GM23338 (cell line): Measurements from ENCODE around the gene ABHD10. TPM values are rescaled to one million over a fixed set of nuclear protein-coding genes. Genes with fewer than 3 reads are reported as not detected.

Source experiments
- ATAC-seq: fragments of 200-7000 bp; cut with Tn5 transposase; 3 replicates; pipeline ENCODE4 v1.9.1; 2020
- DNase-seq: peaks from one replicate; pipeline ENCODE4 v3.0.0-alpha.2; 2015; ENCODE audit warnings: low spot score
- H2AFZ ChIP-seq: fragments of 200-600 bp; sonication (generic); 2 replicates; pipeline ENCODE4 v1.8.0; 2016; ENCODE audit warnings: antibody characterized with exemption, mild to moderate bottlenecking, moderate library complexity
- H3F3A ChIP-seq: fragments of 200-600 bp; sonication (generic); replicated peaks from 2 replicates; pipeline ENCODE4 v1.8.0; 2017; ENCODE audit warnings: antibody characterized with exemption, mixed run types, low read depth
- H3K27ac ChIP-seq: fragments of 200-600 bp; sonication (generic); 2 replicates; pipeline ENCODE4 v1.6.1; 2016; ENCODE audit warnings: low read depth
- H3K27me3 ChIP-seq: fragments of 200-600 bp; sonication (generic); 2 replicates; pipeline ENCODE4 v1.8.0; 2016; ENCODE audit warnings: mild to moderate bottlenecking, mixed run types, moderate library complexity; ENCODE audit not compliant: insufficient read depth
- H3K36me3 ChIP-seq: fragments of 200-600 bp; sonication (generic); 2 replicates; pipeline ENCODE4 v1.8.0; 2016; ENCODE audit warnings: mild to moderate bottlenecking; ENCODE audit not compliant: insufficient read depth
- H3K4me1 ChIP-seq: fragments of 200-600 bp; sonication (generic); 2 replicates; pipeline ENCODE4 v1.8.0; 2016; ENCODE audit warnings: mild to moderate bottlenecking, moderate library complexity; ENCODE audit not compliant: insufficient read depth
- H3K4me2 ChIP-seq: fragments of 200-600 bp; sonication (generic); 2 replicates; pipeline ENCODE4 v1.7.1; 2017; ENCODE audit warnings: mixed run types
- H3K4me3 ChIP-seq: fragments of 200-600 bp; sonication (generic); 2 replicates; pipeline ENCODE4 v1.6.1; 2016; ENCODE audit warnings: mixed run types
- H3K79me2 ChIP-seq: fragments of 200-600 bp; sonication (generic); replicated peaks from 2 replicates; pipeline ENCODE4 v1.8.0; 2017; ENCODE audit warnings: mild to moderate bottlenecking; ENCODE audit not compliant: insufficient read depth
- H3K9me2 ChIP-seq: fragments of 200-600 bp; sonication (generic); 2 replicates; pipeline ENCODE4 v1.8.0; 2017; ENCODE audit not compliant: insufficient read depth
- H4K20me1 ChIP-seq: fragments of 200-600 bp; sonication (generic); replicated peaks from 2 replicates; pipeline ENCODE4 v1.8.0; 2017; ENCODE audit warnings: mild to moderate bottlenecking; ENCODE audit not compliant: insufficient read depth
- H3K27ac Mint-ChIP-seq: 2 replicates; pipeline ENCODE4 v1.8.0; 2020; ENCODE audit warnings: inconsistent platforms, mild to moderate bottlenecking, moderate library complexity, mixed read lengths
- H3K27me3 Mint-ChIP-seq: 3 replicates; pipeline ENCODE4 v1.8.0; 2022; ENCODE audit warnings: low read depth, mild to moderate bottlenecking, moderate library complexity, mixed read lengths, inconsistent platforms; ENCODE audit not compliant: insufficient read depth, poor library complexity
- H3K36me3 Mint-ChIP-seq: 3 replicates; pipeline ENCODE4 v1.8.0; 2021; ENCODE audit warnings: low read depth, mild to moderate bottlenecking, inconsistent platforms, moderate library complexity, mixed read lengths
- H3K4me1 Mint-ChIP-seq: 3 replicates; pipeline ENCODE4 v1.8.0; 2020; ENCODE audit warnings: mild to moderate bottlenecking, inconsistent platforms, mixed read lengths
- H3K4me3 Mint-ChIP-seq: 3 replicates; pipeline ENCODE4 v1.8.0; 2021; ENCODE audit warnings: moderate library complexity, mild to moderate bottlenecking, inconsistent platforms, mixed read lengths
- H3K9me3 Mint-ChIP-seq: 3 replicates; pipeline ENCODE4 v1.8.0; 2020; ENCODE audit warnings: moderate library complexity, mild to moderate bottlenecking, inconsistent platforms, mixed read lengths
- CREB1 ChIP-seq: fragments of 250-450 bp; sonication (Bioruptor Pico); IDR thresholded peaks from 2 replicates; pipeline ENCODE4 v1.5.0; 2020; ENCODE audit warnings: low read depth, mild to moderate bottlenecking, moderate library complexity
- EZH2 ChIP-seq: fragments of 200-600 bp; sonication (generic); IDR thresholded peaks from one replicate; pipeline ENCODE4 v1.8.0; 2017; ENCODE audit warnings: antibody characterized with exemption, mild to moderate bottlenecking, low read depth; ENCODE audit not compliant: unreplicated experiment
- EZH2phosphoT487 ChIP-seq: fragments of 200-600 bp; sonication (generic); IDR thresholded peaks from one replicate; pipeline ENCODE4 v1.8.1; 2018; ENCODE audit warnings: antibody characterized with exemption; ENCODE audit not compliant: unreplicated experiment
- JUNB ChIP-seq: IDR thresholded peaks from one replicate; pipeline ENCODE4 v1.6.1; 2016; ENCODE audit warnings: antibody characterized with exemption; ENCODE audit not compliant: unreplicated experiment
- NANOG ChIP-seq: IDR thresholded peaks from 2 replicates; pipeline ENCODE4 v1.6.1; 2016; ENCODE audit warnings: antibody characterized with exemption, borderline replicate concordance
- POLR2AphosphoS5 ChIP-seq: IDR thresholded peaks from 2 replicates; pipeline ENCODE4 v1.6.1; 2016; ENCODE audit warnings: antibody characterized with exemption, low read depth
- STAT1 ChIP-seq: IDR thresholded peaks from one replicate; pipeline ENCODE4 v1.6.1; 2016; ENCODE audit warnings: antibody characterized with exemption; ENCODE audit not compliant: unreplicated experiment
- ZNF114 ChIP-seq: fragments of 250-450 bp; sonication (Bioruptor Pico); IDR thresholded peaks from 2 replicates; pipeline ENCODE4 v1.5.0; 2020; ENCODE audit warnings: mild to moderate bottlenecking, moderate library complexity
- ZNF331 ChIP-seq: fragments of 250-450 bp; sonication (Bioruptor Pico); IDR thresholded peaks from 2 replicates; pipeline ENCODE4 v1.5.0; 2020; ENCODE audit warnings: low read depth, mild to moderate bottlenecking, moderate library complexity
- polyA plus RNA-seq: library from polyadenylated mRNA; unstranded; fragments of >200 nt; fragmentation: Nextera tagmentation; extraction: Ambion mirVana; gene quantifications from 2 replicates; pipeline ENCODE4 v1.2.1, GENCODE V29; 2016
- total RNA-seq: library from RNA; depleted of rRNA; stranded (reverse); fragments of >200 nt; shearing (Covaris generic); gene quantifications from 2 replicates; pipeline ENCODE4 v1.2.3, GENCODE V29; 2014
- TF ChIP-seq, protein P1 (sequence below), 2 experiments: fragments of 200-600 bp in 1 of 2; sonication (generic) in 1 of 2; conservative IDR thresholded peaks; 2 replicates each; pipeline versions ENCODE4 v1.5.1 to v1.6.1; 2016 to 2017; ENCODE audit warnings: antibody characterized with exemption in 2 of 2, low read depth in 2 of 2, mild to moderate bottlenecking in 2 of 2, moderate library complexity in 1 of 2
- TF ChIP-seq, protein P2 (sequence below): IDR thresholded peaks from 2 replicates; pipeline ENCODE4 v1.6.1; 2016; ENCODE audit warnings: antibody characterized with exemption
- TF ChIP-seq, protein P3 (sequence below): IDR thresholded peaks from one replicate; pipeline ENCODE4 v1.6.1; 2018; ENCODE audit warnings: antibody characterized with exemption; ENCODE audit not compliant: unreplicated experiment

ABHD10 gene
- total and polyA plus RNA-seq, 2 experiments from 2014 or later: 16.9 to 28.0 TPM

DNA sequence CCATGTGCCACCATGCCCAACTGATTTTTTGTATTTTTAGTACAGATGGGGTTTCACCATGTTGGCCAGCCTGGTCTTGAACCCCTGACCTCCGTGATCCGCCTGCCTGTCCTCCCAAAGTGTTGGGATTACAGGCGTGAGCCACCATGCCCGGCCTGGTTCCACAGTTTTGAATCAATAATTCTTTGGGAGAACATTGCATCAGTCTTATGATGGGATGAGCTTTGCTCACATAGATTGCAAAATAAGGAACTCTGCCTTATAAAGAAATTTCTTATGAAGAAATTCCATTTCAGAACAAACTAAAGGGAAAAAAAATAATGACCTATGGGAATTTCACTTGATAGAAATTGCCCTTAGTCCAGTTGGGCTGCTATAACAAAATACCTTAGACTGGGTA is 39.9 kb downstream of the ABHD10 start (continued):
- TF ChIP-seq, protein P1, sequence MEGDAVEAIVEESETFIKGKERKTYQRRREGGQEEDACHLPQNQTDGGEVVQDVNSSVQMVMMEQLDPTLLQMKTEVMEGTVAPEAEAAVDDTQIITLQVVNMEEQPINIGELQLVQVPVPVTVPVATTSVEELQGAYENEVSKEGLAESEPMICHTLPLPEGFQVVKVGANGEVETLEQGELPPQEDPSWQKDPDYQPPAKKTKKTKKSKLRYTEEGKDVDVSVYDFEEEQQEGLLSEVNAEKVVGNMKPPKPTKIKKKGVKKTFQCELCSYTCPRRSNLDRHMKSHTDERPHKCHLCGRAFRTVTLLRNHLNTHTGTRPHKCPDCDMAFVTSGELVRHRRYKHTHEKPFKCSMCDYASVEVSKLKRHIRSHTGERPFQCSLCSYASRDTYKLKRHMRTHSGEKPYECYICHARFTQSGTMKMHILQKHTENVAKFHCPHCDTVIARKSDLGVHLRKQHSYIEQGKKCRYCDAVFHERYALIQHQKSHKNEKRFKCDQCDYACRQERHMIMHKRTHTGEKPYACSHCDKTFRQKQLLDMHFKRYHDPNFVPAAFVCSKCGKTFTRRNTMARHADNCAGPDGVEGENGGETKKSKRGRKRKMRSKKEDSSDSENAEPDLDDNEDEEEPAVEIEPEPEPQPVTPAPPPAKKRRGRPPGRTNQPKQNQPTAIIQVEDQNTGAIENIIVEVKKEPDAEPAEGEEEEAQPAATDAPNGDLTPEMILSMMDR (conservative IDR thresholded peaks at IDR 0.05; ENCODE audit: low read depth in 2 of 2): no peak
- TF ChIP-seq EZH2phosphoT487: no peak
- no peak for TF ChIP-seq ZNF114 (CRISPR knock-in tag)
- TF ChIP-seq POLR2AphosphoS5: no peak
- TF ChIP-seq NANOG: no peak
- no peak for TF ChIP-seq CREB1 (CRISPR knock-in tag)
- TF ChIP-seq, protein P2, sequence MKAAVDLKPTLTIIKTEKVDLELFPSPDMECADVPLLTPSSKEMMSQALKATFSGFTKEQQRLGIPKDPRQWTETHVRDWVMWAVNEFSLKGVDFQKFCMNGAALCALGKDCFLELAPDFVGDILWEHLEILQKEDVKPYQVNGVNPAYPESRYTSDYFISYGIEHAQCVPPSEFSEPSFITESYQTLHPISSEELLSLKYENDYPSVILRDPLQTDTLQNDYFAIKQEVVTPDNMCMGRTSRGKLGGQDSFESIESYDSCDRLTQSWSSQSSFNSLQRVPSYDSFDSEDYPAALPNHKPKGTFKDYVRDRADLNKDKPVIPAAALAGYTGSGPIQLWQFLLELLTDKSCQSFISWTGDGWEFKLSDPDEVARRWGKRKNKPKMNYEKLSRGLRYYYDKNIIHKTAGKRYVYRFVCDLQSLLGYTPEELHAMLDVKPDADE: no peak
- TF ChIP-seq STAT1: no peak

DNA sequence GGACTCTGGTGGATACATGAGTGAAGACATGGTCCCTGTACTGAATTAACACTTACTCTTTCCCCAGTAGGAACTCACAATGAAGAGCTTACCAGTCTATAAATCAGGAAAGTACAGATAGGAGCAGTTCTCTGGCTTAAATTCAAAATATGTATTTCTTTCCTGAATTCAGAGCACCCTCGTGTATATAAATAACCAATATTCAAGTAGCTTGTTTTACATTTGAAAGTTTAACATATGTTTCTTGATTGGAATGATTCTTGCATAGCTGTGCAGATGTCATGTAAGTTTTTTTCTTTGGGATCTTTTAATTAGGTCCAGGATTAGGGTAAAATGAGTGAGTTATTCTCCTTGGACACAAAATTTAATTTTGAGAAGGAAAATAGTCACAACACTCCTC is 40.9 kb downstream of the ABHD10 start:
- Histone ChIP-seq H3K9me2 (no peaks in the 10 kb centered on the region), H2AFZ (no peak overlapping the region), H3K27ac (no peak overlapping the region), H3K4me1 (no peaks in the 10 kb centered on the region), H3K4me3 (no peak overlapping the region), H3K79me2 (no peaks in the 10 kb centered on the region), H3K27me3 (no peaks in the 10 kb centered on the region), H3K36me3 (no peaks in the 10 kb centered on the region), H3K4me2 (no peak overlapping the region), H3F3A (no peaks in the 10 kb centered on the region), H4K20me1 (no peaks in the 10 kb centered on the region)
- H3K36me3 Mint-ChIP-seq: peaks cover 3% of the 10 kb centered on the region; the same call in 1 of the 3 replicates
- peaks cover 5% of the 10 kb centered on the region for H3K9me3 Mint-ChIP-seq
- no peak overlapping the region for H3K27ac Mint-ChIP-seq
- no peak overlapping the region for H3K4me3 Mint-ChIP-seq
- ATAC-seq: no peak
- no peaks in the 10 kb centered on the region for H3K27me3 Mint-ChIP-seq
- no peak for DNase-seq
- peaks cover 8% of the 10 kb centered on the region; the same call in 2 of the 3 replicates for H3K4me1 Mint-ChIP-seq
- TF ChIP-seq ZNF331 (CRISPR knock-in tag) (no peak), STAT1 (no peak), ZNF114 (CRISPR knock-in tag) (no peak), EZH2 (no peak), EZH2phosphoT487 (no peak), JUNB (no peak), POLR2AphosphoS5 (no peak)
- TF ChIP-seq, protein P3, sequence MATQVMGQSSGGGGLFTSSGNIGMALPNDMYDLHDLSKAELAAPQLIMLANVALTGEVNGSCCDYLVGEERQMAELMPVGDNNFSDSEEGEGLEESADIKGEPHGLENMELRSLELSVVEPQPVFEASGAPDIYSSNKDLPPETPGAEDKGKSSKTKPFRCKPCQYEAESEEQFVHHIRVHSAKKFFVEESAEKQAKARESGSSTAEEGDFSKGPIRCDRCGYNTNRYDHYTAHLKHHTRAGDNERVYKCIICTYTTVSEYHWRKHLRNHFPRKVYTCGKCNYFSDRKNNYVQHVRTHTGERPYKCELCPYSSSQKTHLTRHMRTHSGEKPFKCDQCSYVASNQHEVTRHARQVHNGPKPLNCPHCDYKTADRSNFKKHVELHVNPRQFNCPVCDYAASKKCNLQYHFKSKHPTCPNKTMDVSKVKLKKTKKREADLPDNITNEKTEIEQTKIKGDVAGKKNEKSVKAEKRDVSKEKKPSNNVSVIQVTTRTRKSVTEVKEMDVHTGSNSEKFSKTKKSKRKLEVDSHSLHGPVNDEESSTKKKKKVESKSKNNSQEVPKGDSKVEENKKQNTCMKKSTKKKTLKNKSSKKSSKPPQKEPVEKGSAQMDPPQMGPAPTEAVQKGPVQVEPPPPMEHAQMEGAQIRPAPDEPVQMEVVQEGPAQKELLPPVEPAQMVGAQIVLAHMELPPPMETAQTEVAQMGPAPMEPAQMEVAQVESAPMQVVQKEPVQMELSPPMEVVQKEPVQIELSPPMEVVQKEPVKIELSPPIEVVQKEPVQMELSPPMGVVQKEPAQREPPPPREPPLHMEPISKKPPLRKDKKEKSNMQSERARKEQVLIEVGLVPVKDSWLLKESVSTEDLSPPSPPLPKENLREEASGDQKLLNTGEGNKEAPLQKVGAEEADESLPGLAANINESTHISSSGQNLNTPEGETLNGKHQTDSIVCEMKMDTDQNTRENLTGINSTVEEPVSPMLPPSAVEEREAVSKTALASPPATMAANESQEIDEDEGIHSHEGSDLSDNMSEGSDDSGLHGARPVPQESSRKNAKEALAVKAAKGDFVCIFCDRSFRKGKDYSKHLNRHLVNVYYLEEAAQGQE: no peak
- TF ChIP-seq, protein P1 (conservative IDR thresholded peaks at IDR 0.05; ENCODE audit: low read depth in 2 of 2): no peak
